Neuronal stem cell (in vitro differentiated cells): ENCODE data around the gene RAD23B.

Experiments
- DNase-seq: peaks from one replicate; pipeline ENCODE4 v3.0.0-alpha.2; 2013; ENCODE audit warnings: low spot score
- H2AFZ ChIP-seq: one replicate; pipeline ENCODE4 v1.6.1; 2013; ENCODE audit warnings: mild to moderate bottlenecking, low read length, inconsistent platforms
- H2AK5ac ChIP-seq: 2 replicates; pipeline ENCODE4 v1.6.1; 2013; ENCODE audit warnings: low read depth, mild to moderate bottlenecking, inconsistent platforms, low read length, moderate library complexity, mixed read lengths
- H2BK120ac ChIP-seq: 2 replicates; pipeline ENCODE4 v1.6.1; 2013; ENCODE audit warnings: low read depth, mild to moderate bottlenecking, inconsistent platforms, low read length, moderate library complexity, mixed read lengths
- H2BK12ac ChIP-seq: one replicate; pipeline ENCODE4 v1.6.1; 2013; ENCODE audit warnings: low read length, inconsistent platforms
- H2BK15ac ChIP-seq: 2 replicates; pipeline ENCODE4 v1.6.1; 2013; ENCODE audit warnings: mild to moderate bottlenecking, low read length, inconsistent platforms, mixed read lengths
- H2BK5ac ChIP-seq: one replicate; pipeline ENCODE4 v1.6.1; 2013; ENCODE audit warnings: inconsistent platforms, mild to moderate bottlenecking, low read length, moderate library complexity
- H3K14ac ChIP-seq: one replicate; pipeline ENCODE4 v1.6.1; 2013; ENCODE audit warnings: low read length, inconsistent platforms
- H3K18ac ChIP-seq: 2 replicates; pipeline ENCODE4 v1.6.1; 2013; ENCODE audit warnings: low read length, inconsistent platforms
- H3K23ac ChIP-seq: 2 replicates; pipeline ENCODE4 v1.6.1; 2013; ENCODE audit warnings: low read depth, mild to moderate bottlenecking, mixed read lengths, low read length, inconsistent platforms; ENCODE audit not compliant: poor library complexity
- H3K27ac ChIP-seq: replicated peaks from 3 replicates; pipeline ENCODE4 v1.5.1; 2013; ENCODE audit warnings: low read length, inconsistent platforms
- H3K27me3 ChIP-seq, 3 experiments: 2 replicates each; pipeline ENCODE4 v1.6.1; 2013; ENCODE audit warnings: low read length in 3 of 3, mild to moderate bottlenecking in 2 of 3, inconsistent platforms in 1 of 3, low read depth in 1 of 3, mixed read lengths in 1 of 3, moderate library complexity in 1 of 3; ENCODE audit not compliant: control insufficient read depth in 3 of 3, insufficient read depth in 3 of 3
- H3K36me3 ChIP-seq, 2 donors: replicated peaks in 1 of 2; 2 replicates each; pipeline ENCODE4 v1.6.1; 2013; ENCODE audit warnings: low read length in 2 of 2; ENCODE audit not compliant: control insufficient read depth in 2 of 2, insufficient read depth in 2 of 2
- H3K4ac ChIP-seq: 2 replicates; pipeline ENCODE4 v1.6.1; 2013; ENCODE audit warnings: inconsistent platforms, mild to moderate bottlenecking, low read length, moderate library complexity
- H3K4me1 ChIP-seq, 2 donors: 1 replicate in 1 of 2; 2 replicates in 1 of 2; pipeline ENCODE4 v1.6.1; 2013; ENCODE audit warnings: low read length in 2 of 2, low read depth in 1 of 2; ENCODE audit not compliant: control insufficient read depth in 2 of 2, insufficient read depth in 1 of 2
- H3K4me2 ChIP-seq: one replicate; pipeline ENCODE4 v1.6.1; 2013; ENCODE audit warnings: mild to moderate bottlenecking, low read length, inconsistent platforms; ENCODE audit not compliant: insufficient read depth, poor library complexity, severe bottlenecking
- H3K4me3 ChIP-seq, 2 donors: 2 replicates each; pipeline ENCODE4 v1.5.1; 2013; ENCODE audit warnings: low read length in 2 of 2, mild to moderate bottlenecking in 2 of 2, inconsistent platforms in 1 of 2, moderate library complexity in 1 of 2
- H3K79me1 ChIP-seq: one replicate; pipeline ENCODE4 v1.6.1; 2013; ENCODE audit warnings: low read depth, mild to moderate bottlenecking, inconsistent platforms, low read length, moderate library complexity
- H3K9ac ChIP-seq: one replicate; pipeline ENCODE4 v1.6.1; 2013; ENCODE audit warnings: mild to moderate bottlenecking, low read depth, low read length, inconsistent platforms; ENCODE audit not compliant: poor library complexity
- H3K9me3 ChIP-seq, 2 donors: replicated peaks in 1 of 2; 2 replicates each; pipeline versions ENCODE3 to v1.6.1; 2013; ENCODE audit warnings: low read length in 2 of 2, mild to moderate bottlenecking in 2 of 2, inconsistent platforms in 1 of 2, low read depth in 1 of 2, mixed read lengths in 1 of 2, moderate library complexity in 1 of 2; ENCODE audit not compliant: control insufficient read depth in 2 of 2, insufficient read depth in 1 of 2
- H4K8ac ChIP-seq: one replicate; pipeline ENCODE4 v1.6.1; 2013; ENCODE audit warnings: low read depth, mild to moderate bottlenecking, inconsistent platforms, low read length, moderate library complexity
- H4K91ac ChIP-seq: one replicate; pipeline ENCODE4 v1.6.1; 2013; ENCODE audit warnings: low read length, low read depth, mild to moderate bottlenecking, inconsistent platforms; ENCODE audit not compliant: poor library complexity
- whole genome bisulfite sequencing, 2 donors: extraction: QIAGEN DNeasy Blood & Tissue Kit; methylation state at CpG; one replicate each; pipeline ENCODE4 v1.1.7; 2013; ENCODE audit warnings: missing lambda C conversion rate in 2 of 2, mixed read lengths in 1 of 2; ENCODE audit not compliant: insufficient read length in 2 of 2, insufficient replicate concordance in 1 of 2; ENCODE audit errors: extremely low coverage in 2 of 2; 5-methylcytosine and 5-hydroxymethylcytosine counted together

RAD23B gene

DNA sequence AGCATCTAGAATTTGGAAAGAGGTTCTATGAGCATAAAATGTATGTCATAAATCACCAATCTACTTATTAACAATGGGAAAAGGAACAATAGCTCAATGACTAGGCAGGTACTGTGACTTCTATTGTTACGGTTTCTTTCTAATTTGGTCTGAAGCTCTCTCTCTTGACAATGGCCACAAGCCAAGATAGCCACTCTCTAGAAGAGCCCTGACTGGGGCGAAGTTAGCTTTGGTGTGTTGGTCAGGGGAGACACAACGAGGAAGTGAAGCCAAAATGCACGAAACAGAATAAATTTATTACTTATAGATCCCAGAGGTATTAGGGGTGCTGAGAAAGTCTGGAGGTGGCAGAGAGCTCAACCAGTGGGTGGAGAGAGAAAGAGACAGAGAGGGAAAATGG lies 9.4 kb upstream of the RAD23B start:
- no peak overlapping the region for H2AK5ac ChIP-seq
- no peak overlapping the region for H3K27ac ChIP-seq
- H3K14ac ChIP-seq = no peak overlapping the region
- H3K27me3 ChIP-seq = peaks cover 0 to 6% (median 0%) of the 10 kb centered on the region in 3 experiments
- H3K4me3 ChIP-seq = no peak overlapping the region
- H3K23ac ChIP-seq = no peak overlapping the region
- H3K18ac ChIP-seq = no peak overlapping the region
- H3K4ac ChIP-seq = no peak overlapping the region
- no peaks in the 10 kb centered on the region for H3K4me1 ChIP-seq
- WGBS, 2 donors = no CpG with 5 or more reads among the region's 4 CpGs
- no peak overlapping the region for H2BK5ac ChIP-seq
- H3K4me2 ChIP-seq = no peak overlapping the region
- no peaks in the 10 kb centered on the region for H3K9me3 ChIP-seq
- no peak overlapping the region for H2BK12ac ChIP-seq
- no peak overlapping the region for H2BK120ac ChIP-seq
- H3K79me1 ChIP-seq = no peaks in the 10 kb centered on the region
- H4K91ac ChIP-seq = no peak overlapping the region
- no peaks in the 10 kb centered on the region for H3K36me3 ChIP-seq
- no peak overlapping the region for H2BK15ac ChIP-seq
- DNase-seq = no peak
- H3K9ac ChIP-seq = no peak overlapping the region
- no peak overlapping the region for H2AFZ ChIP-seq
- H4K8ac ChIP-seq = no peak overlapping the region

DNA sequence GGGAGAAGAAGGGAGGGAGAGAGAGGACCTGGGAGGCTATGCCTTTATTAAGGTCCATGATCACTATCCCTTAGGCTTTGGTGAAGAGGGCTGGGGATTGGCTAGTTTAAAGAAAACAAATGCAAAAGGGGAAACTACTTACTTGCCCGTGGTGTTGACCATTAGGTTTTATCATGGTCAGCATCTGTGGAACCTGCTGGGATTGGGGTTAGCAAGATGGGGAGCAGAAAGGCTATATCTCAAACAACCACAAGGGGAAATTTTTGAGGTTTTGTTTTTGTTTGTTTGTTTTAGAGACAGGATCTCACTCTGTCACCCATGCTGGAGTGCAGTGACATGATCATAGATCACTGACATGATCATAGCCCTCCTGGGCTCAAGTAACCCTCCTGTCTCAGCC lies 9.0 kb upstream of the RAD23B start:
- Histone ChIP-seq H3K9ac (no peak overlapping the region), H3K18ac (no peak overlapping the region), H3K27ac (no peak overlapping the region), H3K14ac (no peak overlapping the region), H2BK5ac (no peak overlapping the region), H3K4me3 (no peak overlapping the region), H3K9me3 (no peaks in the 10 kb centered on the region), H2BK12ac (no peak overlapping the region), H3K4me1 (no peaks in the 10 kb centered on the region), H2BK120ac (no peak overlapping the region), H3K4me2 (no peak overlapping the region), H2AFZ (no peak overlapping the region), H3K36me3 (no peaks in the 10 kb centered on the region), H4K91ac (no peak overlapping the region), H3K79me1 (no peaks in the 10 kb centered on the region), H3K4ac (no peak overlapping the region), H2BK15ac (no peak overlapping the region), H4K8ac (no peak overlapping the region), H3K27me3 (peaks cover 0 to 6% (median 0%) of the 10 kb centered on the region in 3 experiments), H2AK5ac (no peak overlapping the region), H3K23ac (no peak overlapping the region)
- no CpG with 5 or more reads among the region's 1 CpG for WGBS, 2 donors
- DNase-seq = no peak

DNA sequence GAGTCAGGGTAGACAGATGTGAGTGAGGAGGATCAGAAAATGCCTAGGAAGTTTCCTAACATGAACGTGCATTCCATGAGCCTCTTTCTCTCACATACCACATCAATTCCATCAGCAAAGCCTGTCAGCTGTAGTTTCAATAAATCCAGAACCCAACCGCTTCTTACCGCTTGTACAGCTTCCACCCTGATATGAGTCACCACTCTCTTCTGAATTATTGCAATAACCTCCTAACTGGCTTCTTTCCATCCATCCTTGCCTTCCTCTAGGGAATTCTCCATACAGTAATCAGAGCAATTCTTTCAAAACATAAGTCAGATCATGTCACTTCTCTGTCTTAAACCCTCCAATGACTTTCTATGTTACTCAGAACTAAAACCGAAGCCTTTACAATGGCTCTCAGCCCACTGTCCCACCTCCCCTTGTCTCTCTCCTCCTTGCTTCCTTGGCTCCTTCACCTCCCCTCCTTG lies 8.1 kb upstream of the RAD23B start:
- no peak overlapping the region for H3K4me3 ChIP-seq
- no peak for DNase-seq

DNA sequence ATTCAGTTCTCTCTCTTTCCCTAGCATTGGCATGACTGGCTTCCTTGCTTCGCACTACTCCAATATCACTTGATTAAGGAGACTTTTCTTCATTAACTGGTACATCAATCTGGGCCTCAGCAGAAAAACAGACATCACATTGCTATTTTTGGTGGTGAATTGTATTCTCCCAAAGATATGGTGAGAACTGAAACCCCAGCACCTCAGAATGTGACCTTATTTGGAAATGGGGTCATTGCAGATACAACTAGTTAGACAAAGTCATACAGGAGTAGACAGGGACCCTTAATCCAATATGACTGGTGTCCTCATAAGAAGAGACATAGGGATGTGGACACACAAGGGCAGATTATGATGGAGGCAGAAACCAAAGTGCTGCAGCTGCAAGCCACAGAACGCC lies 7.5 kb upstream of the RAD23B start:
- H3K4me2 ChIP-seq = no peak overlapping the region
- H2AFZ ChIP-seq = no peak overlapping the region
- no CpG with 5 or more reads among the region's 2 CpGs for WGBS, 2 donors
- H4K8ac ChIP-seq = no peak overlapping the region
- no peak overlapping the region for H4K91ac ChIP-seq
- no peaks in the 10 kb centered on the region for H3K9me3 ChIP-seq
- H3K79me1 ChIP-seq = no peaks in the 10 kb centered on the region
- H3K4me1 ChIP-seq = no peaks in the 10 kb centered on the region
- no peak overlapping the region for H2BK120ac ChIP-seq
- no peak for DNase-seq
- no peak overlapping the region for H3K27ac ChIP-seq
- H2BK5ac ChIP-seq = no peak overlapping the region
- no peak overlapping the region for H3K4me3 ChIP-seq
- H2AK5ac ChIP-seq = no peak overlapping the region
- H3K18ac ChIP-seq = no peak overlapping the region
- no peak overlapping the region for H2BK12ac ChIP-seq
- H3K9ac ChIP-seq = no peak overlapping the region
- H3K14ac ChIP-seq = no peak overlapping the region
- H3K23ac ChIP-seq = no peak overlapping the region
- no peak overlapping the region for H3K4ac ChIP-seq
- H2BK15ac ChIP-seq = no peak overlapping the region
- H3K27me3 ChIP-seq = peaks cover 0 to 4% (median 0%) of the 10 kb centered on the region in 3 experiments
- H3K36me3 ChIP-seq = no peaks in the 10 kb centered on the region

More for the DNA sequence above, 8.1 kb upstream of the RAD23B start:
- H4K8ac ChIP-seq = no peak overlapping the region
- no peaks in the 10 kb centered on the region for H3K79me1 ChIP-seq
- no peak overlapping the region for H3K9ac ChIP-seq
- H3K36me3 ChIP-seq = no peaks in the 10 kb centered on the region
- no peak overlapping the region for H3K14ac ChIP-seq
- no peak overlapping the region for H3K18ac ChIP-seq
- H3K23ac ChIP-seq = no peak overlapping the region
- no peak overlapping the region for H2BK120ac ChIP-seq
- no peaks in the 10 kb centered on the region for H3K4me1 ChIP-seq
- peaks cover 0 to 6% (median 0%) of the 10 kb centered on the region in 3 experiments for H3K27me3 ChIP-seq
- no peak overlapping the region for H2AK5ac ChIP-seq
- no peak overlapping the region for H3K27ac ChIP-seq
- no peak overlapping the region for H2BK12ac ChIP-seq
- no peak overlapping the region for H3K4me2 ChIP-seq
- no peaks in the 10 kb centered on the region for H3K9me3 ChIP-seq
- H2BK5ac ChIP-seq = no peak overlapping the region
- H2BK15ac ChIP-seq = no peak overlapping the region
- no CpG with 5 or more reads among the region's 4 CpGs for WGBS, 2 donors
- no peak overlapping the region for H3K4ac ChIP-seq
- no peak overlapping the region for H4K91ac ChIP-seq
- H2AFZ ChIP-seq = no peak overlapping the region
